GM21381 (cell line): ENCODE measurements around the gene FRYL.

ENCODE experiments used
- ATAC-seq: cut with Tn5 transposase; IDR thresholded peaks from one replicate; pipeline ENCODE4 v1.9.1; 2021; ENCODE audit warnings: mild to moderate bottlenecking, moderate library complexity; ENCODE audit not compliant: unreplicated experiment

The FRYL gene

GRCh38 chr4:48570646-48571220 is 209.3 kb downstream of the FRYL start:
- no peak for ATAC-seq

- ATAC-seq: no peak
Observed at GRCh38 chr4:48566034-48566384, 214.1 kb downstream of the FRYL start.

GRCh38 chr4:48565362-48566033 is 214.6 kb downstream of the FRYL start:
- ATAC-seq: no peak

- ATAC-seq: no peak
Observed at GRCh38 chr4:48564151-48564550, 215.9 kb downstream of the FRYL start.

- ATAC-seq: no peak
Observed at GRCh38 chr4:48558819-48559218, 221.3 kb downstream of the FRYL start.

- ATAC-seq: no peak
Observed at GRCh38 chr4:48558026-48558425, 222.1 kb downstream of the FRYL start.

GRCh38 chr4:48557478-48557877 is 222.6 kb downstream of the FRYL start:
- ATAC-seq: no peak

- ATAC-seq: no peak
Observed at GRCh38 chr4:48556268-48556667, 223.8 kb downstream of the FRYL start.

GRCh38 chr4:48554606-48555005 is 225.5 kb downstream of the FRYL start:
- ATAC-seq: no peak

GRCh38 chr4:48553720-48554119 is 226.4 kb downstream of the FRYL start:
- no peak for ATAC-seq

GRCh38 chr4:48546336-48546735 is 233.7 kb downstream of the FRYL start:
- ATAC-seq: no peak

GRCh38 chr4:48543796-48544195 is 236.3 kb downstream of the FRYL start:
- no peak for ATAC-seq

GRCh38 chr4:48542888-48543287 is 237.2 kb downstream of the FRYL start:
- ATAC-seq: no peak

- ATAC-seq: no peak
Observed at GRCh38 chr4:48539597-48539996, 240.5 kb downstream of the FRYL start.

GRCh38 chr4:48538358-48538757 is 241.7 kb downstream of the FRYL start:
- no peak for ATAC-seq

GRCh38 chr4:48526406-48526805 is 253.7 kb downstream of the FRYL start:
- no peak for ATAC-seq

GRCh38 chr4:48518143-48518542 is 261.9 kb downstream of the FRYL start:
- ATAC-seq: no peak

- no peak for ATAC-seq
Observed at GRCh38 chr4:48509543-48509942, 270.5 kb downstream of the FRYL start.

GRCh38 chr4:48506716-48507115 is 273.4 kb downstream of the FRYL start:
- ATAC-seq: no peak

- no peak for ATAC-seq
Observed at GRCh38 chr4:48504352-48504751, 275.7 kb downstream of the FRYL start.

- no peak for ATAC-seq
Observed at GRCh38 chr4:48504026-48504330, 276.1 kb downstream of the FRYL start.

GRCh38 chr4:48503233-48504025 is 276.6 kb downstream of the FRYL start:
- no peak for ATAC-seq
